HUES48 (cell line): ENCODE results near the gene ZCRB1.

Source experiments
- H3K27ac ChIP-seq: one replicate; pipeline ENCODE4 v1.7.0; 2013; ENCODE audit warnings: low read depth, low read length, inconsistent platforms
- H3K27me3 ChIP-seq: 2 replicates; pipeline ENCODE4 v1.6.1; 2013; ENCODE audit warnings: mild to moderate bottlenecking, low read length; ENCODE audit not compliant: control insufficient read depth, insufficient read depth
- H3K36me3 ChIP-seq: 2 replicates; pipeline ENCODE4 v1.6.1; 2013; ENCODE audit warnings: low read length; ENCODE audit not compliant: control insufficient read depth, insufficient read depth
- H3K4me1 ChIP-seq: 2 replicates; pipeline ENCODE4 v1.6.1; 2013; ENCODE audit warnings: mild to moderate bottlenecking, low read length; ENCODE audit not compliant: control insufficient read depth, insufficient read depth
- H3K4me3 ChIP-seq: 2 replicates; pipeline ENCODE4 v1.5.1; 2013; ENCODE audit warnings: mild to moderate bottlenecking, low read depth, low read length
- H3K9ac ChIP-seq: 2 replicates; pipeline ENCODE4 v1.6.1; 2013; ENCODE audit warnings: mild to moderate bottlenecking, low read depth, low read length, moderate library complexity
- H3K9me3 ChIP-seq: 2 replicates; pipeline ENCODE4 v1.6.1; 2013; ENCODE audit warnings: low read length; ENCODE audit not compliant: control insufficient read depth, insufficient read depth

ZCRB1 gene

DNA sequence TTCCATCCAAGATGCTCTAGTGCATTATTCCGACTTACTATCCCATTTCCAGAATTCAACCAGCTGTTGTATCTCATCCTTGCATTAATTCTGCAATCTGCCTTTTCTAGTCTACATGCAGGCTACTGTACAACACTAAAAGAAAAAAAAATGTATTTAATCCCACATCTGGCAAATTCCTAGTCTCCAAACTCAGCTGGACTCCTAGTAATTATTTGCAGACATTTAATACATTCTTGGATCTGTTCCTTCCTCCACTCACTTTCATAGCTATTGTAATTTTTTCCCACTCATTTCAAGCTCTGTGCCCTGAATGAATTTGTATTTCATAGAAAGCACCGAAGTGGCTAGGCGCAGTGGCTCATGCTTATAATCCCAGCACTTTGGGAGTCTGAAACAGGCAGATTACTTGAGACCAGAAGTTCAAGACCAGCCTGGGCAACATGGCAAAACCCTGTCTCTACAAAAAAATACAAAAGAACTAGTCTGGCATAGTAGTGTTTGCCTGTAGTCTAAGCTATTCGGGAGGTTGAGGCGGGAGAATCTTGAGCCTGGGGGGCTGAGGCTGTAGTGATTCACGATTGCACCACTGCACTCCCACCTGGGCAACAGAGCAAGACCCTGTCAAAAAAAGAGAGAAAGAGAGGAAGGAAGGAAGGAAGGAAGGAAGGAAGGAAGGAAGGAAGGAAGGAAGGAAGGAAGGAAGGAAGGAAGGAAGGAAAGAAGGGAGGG, 48.3 kb downstream of the ZCRB1 start:
- Histone ChIP-seq H3K9ac (no peak overlapping the region), H3K4me1 (no peaks in the 10 kb centered on the region), H3K9me3 (no peaks in the 10 kb centered on the region), H3K27ac (no peak overlapping the region), H3K36me3 (no peaks in the 10 kb centered on the region), H3K4me3 (no peak overlapping the region), H3K27me3 (no peaks in the 10 kb centered on the region)

DNA sequence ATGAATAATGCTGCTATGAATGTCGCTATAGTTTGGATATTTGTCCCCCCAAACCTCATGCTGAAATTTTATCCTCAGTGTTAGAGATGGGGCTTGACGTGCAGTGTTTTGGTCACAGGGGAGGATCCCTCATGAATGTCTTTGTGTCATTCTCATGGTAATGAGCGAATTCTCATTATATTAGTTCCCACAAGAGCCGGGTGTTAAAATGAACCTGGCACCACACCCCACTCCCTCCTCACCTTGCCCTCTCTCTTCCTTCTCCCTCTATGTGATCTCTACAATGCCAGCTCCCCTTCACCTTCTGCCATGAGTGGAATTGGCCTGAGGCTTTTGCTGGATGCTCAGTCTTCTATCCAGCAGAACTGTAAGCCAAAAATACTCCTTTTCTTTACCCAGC, 50.4 kb downstream of the ZCRB1 start:
- H3K4me3 ChIP-seq: no peak overlapping the region
- no peak overlapping the region for H3K27ac ChIP-seq
- no peak overlapping the region for H3K9ac ChIP-seq
- H3K27me3 ChIP-seq: no peaks in the 10 kb centered on the region
- no peaks in the 10 kb centered on the region for H3K9me3 ChIP-seq
- no peaks in the 10 kb centered on the region for H3K4me1 ChIP-seq
- no peaks in the 10 kb centered on the region for H3K36me3 ChIP-seq

DNA sequence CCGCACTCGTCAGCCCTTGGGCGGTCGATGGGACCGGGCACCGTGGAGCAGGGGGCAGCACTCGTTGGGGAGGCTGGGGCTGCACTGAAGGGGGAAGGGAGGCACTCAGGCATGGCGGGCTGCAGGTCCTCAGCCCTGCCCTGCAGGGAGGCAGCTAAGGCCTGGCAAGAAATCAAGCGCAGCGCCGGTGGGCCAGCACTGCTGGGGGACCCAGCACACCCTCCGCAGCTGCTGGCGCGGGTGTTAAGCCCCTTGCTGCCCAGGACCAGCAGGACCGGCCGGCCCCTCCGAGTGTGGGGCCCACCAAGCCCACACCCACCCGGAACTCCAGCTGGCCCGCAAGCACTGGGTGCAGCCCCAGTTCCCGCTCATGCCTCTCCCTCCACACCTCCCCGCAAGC, 52.2 kb downstream of the ZCRB1 start:
- no peak overlapping the region for H3K9ac ChIP-seq
- H3K4me1 ChIP-seq: no peaks in the 10 kb centered on the region
- no peaks in the 10 kb centered on the region for H3K9me3 ChIP-seq
- H3K27ac ChIP-seq: no peak overlapping the region
- no peaks in the 10 kb centered on the region for H3K27me3 ChIP-seq
- no peak overlapping the region for H3K4me3 ChIP-seq
- H3K36me3 ChIP-seq: no peaks in the 10 kb centered on the region

DNA sequence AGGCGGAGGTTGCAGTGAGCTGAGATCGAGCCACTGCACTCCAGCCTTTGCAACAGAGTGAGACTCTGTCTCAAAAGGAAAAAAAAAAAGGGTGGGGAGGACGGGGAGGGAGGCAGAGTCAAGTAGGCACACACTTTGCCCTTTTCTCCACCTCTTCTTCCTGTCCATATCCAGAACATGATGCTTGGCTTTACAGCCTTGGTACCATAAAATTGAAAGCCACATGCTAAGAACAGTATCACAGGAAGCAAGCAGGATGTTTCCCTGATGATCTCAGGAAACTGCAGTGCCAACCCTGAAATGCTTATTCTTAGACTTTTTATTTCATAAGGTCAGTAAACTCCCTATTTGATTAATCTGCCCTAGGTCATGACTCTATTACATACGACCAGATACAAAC, 55.3 kb downstream of the ZCRB1 start:
- H3K9ac ChIP-seq: no peak overlapping the region
- no peaks in the 10 kb centered on the region for H3K27me3 ChIP-seq
- no peak overlapping the region for H3K27ac ChIP-seq
- no peaks in the 10 kb centered on the region for H3K9me3 ChIP-seq
- no peaks in the 10 kb centered on the region for H3K4me1 ChIP-seq
- H3K36me3 ChIP-seq: no peaks in the 10 kb centered on the region
- H3K4me3 ChIP-seq: no peak overlapping the region

DNA sequence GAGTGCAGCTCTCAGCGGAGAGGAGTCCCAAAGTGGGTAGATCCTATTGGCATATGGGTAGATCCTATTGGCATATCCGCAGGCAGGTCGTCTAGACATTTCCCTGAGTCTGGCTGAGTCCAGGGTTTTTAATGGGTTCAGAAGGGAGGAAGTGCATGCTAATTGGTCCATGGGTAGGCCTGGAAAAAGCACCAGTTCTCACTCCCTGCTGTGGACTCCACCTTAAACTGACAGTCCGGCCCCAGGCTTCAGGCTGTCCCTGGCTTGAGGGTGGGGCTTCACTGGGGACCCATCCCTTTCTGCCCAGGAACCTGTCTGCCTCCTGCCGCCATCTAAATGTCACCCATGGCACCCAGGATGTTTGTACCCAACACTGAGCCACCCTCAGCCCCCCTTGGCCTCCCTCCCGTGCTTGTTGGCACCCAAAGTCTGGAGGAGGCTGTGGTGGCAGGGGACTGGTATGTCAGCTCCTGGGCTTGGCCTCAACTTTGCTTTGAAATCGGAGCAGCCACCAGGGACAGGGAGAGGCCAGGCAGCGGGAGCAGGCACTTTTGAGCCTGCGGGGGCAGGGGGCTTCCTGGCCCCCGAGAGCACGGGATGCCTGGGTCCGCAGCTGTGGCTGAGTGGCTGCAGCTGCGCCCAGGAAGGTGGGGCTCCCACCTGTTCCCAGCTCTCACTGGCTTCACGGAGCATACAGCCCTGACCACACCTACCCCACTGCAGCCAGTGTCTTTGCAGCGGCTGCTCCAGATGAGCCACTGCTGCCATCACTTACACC, 58.3 kb downstream of the ZCRB1 start:
- Histone ChIP-seq H3K9me3 (no peaks in the 10 kb centered on the region), H3K27me3 (no peaks in the 10 kb centered on the region), H3K4me3 (no peak overlapping the region), H3K4me1 (no peaks in the 10 kb centered on the region), H3K36me3 (no peaks in the 10 kb centered on the region), H3K9ac (no peak overlapping the region), H3K27ac (no peak overlapping the region)

DNA sequence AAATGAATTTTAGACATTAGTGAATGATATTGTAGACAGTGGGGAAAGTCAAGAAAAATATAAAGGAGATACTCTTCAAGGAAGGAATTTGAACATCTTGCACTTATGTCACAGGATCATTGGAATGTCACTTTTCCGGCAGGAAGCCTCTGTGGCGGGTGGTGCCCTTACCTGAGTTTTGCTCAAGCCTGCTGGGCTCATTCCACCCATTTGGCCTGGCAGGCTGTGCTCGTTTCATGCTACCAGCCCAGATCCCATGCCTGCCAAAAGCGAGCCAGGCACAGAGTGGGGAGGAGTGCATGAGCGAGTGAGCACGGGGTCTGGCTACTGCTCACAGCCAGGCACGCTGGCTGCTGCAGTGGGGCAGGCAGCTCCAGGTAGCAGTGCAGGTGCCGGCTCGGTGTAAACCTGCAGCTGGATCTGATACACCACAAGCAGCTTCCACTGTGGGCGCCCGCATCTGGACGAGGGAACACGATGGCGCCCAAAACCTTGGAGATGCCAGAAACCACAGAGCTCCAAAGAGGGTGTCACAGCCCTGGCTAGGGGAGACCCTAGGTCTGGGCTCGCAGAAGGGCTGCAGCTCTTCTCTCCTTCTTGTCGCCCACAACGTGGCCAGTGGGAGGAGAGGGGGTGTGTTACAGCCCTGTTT, 59.2 kb downstream of the ZCRB1 start:
- Histone ChIP-seq H3K27me3 (no peaks in the 10 kb centered on the region), H3K9me3 (no peaks in the 10 kb centered on the region), H3K27ac (no peak overlapping the region)

DNA sequence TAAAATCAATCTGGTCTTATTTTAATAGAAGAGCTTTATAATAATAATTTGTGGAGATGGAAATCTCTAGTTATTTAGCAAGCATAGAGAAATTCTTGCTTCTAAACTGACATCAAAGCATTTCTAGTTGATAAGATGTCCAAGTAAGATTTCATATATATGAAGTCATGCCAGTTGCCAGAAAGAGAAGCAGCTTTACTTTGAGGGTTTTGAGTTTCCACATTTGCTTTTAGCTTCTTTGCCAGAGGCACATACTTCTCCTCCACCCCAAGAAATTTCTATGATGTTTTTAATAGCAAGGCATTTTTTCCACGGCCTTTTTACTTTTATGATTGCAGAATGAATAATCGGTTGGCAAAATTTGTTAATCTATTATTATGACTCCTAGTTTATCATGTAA, 63.6 kb downstream of the ZCRB1 start:
- Histone ChIP-seq H3K9ac (no peak overlapping the region), H3K4me1 (no peaks in the 10 kb centered on the region), H3K9me3 (no peaks in the 10 kb centered on the region), H3K27ac (no peak overlapping the region), H3K4me3 (no peak overlapping the region), H3K36me3 (no peaks in the 10 kb centered on the region), H3K27me3 (no peaks in the 10 kb centered on the region)

More for the DNA sequence above, 59.2 kb downstream of the ZCRB1 start:
- Histone ChIP-seq H3K4me1 (no peaks in the 10 kb centered on the region), H3K9ac (no peak overlapping the region), H3K4me3 (no peak overlapping the region), H3K36me3 (no peaks in the 10 kb centered on the region)
